ENCODE results near the gene CLK3.

DNA sequence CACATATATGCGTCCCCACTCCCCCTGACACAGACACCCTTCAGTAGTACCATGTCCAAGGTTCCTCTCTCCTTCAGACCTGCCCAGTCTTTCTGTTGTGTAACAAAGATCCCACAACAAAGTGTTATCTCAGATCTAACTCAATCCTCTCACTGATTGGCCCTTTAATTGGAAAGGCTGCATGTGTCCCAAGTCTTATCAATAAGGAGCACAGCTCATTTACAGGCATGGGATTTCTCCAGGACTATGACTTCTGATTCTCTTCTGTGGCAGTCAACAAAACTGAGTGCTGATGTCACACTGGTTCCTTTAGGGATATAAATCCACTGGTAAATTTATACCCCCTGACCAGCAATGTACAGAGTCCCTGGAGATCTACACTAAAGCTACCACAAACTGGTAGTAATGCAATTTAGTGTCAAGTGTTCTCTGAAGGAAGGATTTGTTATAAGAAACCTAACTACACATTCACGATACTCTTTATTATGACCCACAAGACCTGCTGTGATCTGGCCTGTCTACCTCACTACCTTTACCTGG, 28.1 kb downstream of the CLK3 start:
- TF ChIP-seq, protein P1, sequence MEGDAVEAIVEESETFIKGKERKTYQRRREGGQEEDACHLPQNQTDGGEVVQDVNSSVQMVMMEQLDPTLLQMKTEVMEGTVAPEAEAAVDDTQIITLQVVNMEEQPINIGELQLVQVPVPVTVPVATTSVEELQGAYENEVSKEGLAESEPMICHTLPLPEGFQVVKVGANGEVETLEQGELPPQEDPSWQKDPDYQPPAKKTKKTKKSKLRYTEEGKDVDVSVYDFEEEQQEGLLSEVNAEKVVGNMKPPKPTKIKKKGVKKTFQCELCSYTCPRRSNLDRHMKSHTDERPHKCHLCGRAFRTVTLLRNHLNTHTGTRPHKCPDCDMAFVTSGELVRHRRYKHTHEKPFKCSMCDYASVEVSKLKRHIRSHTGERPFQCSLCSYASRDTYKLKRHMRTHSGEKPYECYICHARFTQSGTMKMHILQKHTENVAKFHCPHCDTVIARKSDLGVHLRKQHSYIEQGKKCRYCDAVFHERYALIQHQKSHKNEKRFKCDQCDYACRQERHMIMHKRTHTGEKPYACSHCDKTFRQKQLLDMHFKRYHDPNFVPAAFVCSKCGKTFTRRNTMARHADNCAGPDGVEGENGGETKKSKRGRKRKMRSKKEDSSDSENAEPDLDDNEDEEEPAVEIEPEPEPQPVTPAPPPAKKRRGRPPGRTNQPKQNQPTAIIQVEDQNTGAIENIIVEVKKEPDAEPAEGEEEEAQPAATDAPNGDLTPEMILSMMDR (IDR thresholded peaks at IDR 0.05; ENCODE audit: control extremely low read depth in 1 of 3, insufficient read depth in 1 of 3, low read depth in 1 of 3, low read length in 3 of 3), result no peak
- TF ChIP-seq YY1 (IDR thresholded peaks at IDR 0.05; ENCODE audit: low read depth, low read length) (no peak), GABPA (IDR thresholded peaks at IDR 0.05; ENCODE audit: borderline replicate concordance, insufficient read depth, low read length) (no peak), NRF1 (IDR thresholded peaks at IDR 0.05; ENCODE audit: low read depth, low read length) (no peak), FOSL1 (IDR thresholded peaks at IDR 0.05; ENCODE audit: insufficient read depth, low read depth, low read length) (no peak), BCL11A (IDR thresholded peaks at IDR 0.05; ENCODE audit: low read depth in 2 of 2, low read length in 2 of 2) (no peak), EZH2 (IDR thresholded peaks at IDR 0.05; ENCODE audit: low read depth, low read length, severe bottlenecking) (no peak), POLR2AphosphoS5 (IDR thresholded peaks at IDR 0.05; ENCODE audit: low read depth, low read length) (no peak), KDM1A (IDR thresholded peaks at IDR 0.05; ENCODE audit: borderline replicate concordance, low read length) (no peak)
- TF ChIP-seq, protein P2, sequence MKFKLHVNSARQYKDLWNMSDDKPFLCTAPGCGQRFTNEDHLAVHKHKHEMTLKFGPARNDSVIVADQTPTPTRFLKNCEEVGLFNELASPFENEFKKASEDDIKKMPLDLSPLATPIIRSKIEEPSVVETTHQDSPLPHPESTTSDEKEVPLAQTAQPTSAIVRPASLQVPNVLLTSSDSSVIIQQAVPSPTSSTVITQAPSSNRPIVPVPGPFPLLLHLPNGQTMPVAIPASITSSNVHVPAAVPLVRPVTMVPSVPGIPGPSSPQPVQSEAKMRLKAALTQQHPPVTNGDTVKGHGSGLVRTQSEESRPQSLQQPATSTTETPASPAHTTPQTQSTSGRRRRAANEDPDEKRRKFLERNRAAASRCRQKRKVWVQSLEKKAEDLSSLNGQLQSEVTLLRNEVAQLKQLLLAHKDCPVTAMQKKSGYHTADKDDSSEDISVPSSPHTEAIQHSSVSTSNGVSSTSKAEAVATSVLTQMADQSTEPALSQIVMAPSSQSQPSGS (IDR thresholded peaks at IDR 0.05; ENCODE audit: low read length), result no peak
- TF ChIP-seq, protein P3, sequence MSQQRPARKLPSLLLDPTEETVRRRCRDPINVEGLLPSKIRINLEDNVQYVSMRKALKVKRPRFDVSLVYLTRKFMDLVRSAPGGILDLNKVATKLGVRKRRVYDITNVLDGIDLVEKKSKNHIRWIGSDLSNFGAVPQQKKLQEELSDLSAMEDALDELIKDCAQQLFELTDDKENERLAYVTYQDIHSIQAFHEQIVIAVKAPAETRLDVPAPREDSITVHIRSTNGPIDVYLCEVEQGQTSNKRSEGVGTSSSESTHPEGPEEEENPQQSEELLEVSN (IDR thresholded peaks at IDR 0.05), result no peak

Data from H1 (cell line).